ENCODE data around the gene RAB11A.

- TF ChIP-seq EZH2 (IDR thresholded peaks at IDR 0.05) (no peak), EZH2phosphoT487 (IDR thresholded peaks at IDR 0.05) (no peak)
- TF ChIP-seq, protein P1, sequence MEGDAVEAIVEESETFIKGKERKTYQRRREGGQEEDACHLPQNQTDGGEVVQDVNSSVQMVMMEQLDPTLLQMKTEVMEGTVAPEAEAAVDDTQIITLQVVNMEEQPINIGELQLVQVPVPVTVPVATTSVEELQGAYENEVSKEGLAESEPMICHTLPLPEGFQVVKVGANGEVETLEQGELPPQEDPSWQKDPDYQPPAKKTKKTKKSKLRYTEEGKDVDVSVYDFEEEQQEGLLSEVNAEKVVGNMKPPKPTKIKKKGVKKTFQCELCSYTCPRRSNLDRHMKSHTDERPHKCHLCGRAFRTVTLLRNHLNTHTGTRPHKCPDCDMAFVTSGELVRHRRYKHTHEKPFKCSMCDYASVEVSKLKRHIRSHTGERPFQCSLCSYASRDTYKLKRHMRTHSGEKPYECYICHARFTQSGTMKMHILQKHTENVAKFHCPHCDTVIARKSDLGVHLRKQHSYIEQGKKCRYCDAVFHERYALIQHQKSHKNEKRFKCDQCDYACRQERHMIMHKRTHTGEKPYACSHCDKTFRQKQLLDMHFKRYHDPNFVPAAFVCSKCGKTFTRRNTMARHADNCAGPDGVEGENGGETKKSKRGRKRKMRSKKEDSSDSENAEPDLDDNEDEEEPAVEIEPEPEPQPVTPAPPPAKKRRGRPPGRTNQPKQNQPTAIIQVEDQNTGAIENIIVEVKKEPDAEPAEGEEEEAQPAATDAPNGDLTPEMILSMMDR (IDR thresholded peaks at IDR 0.05), result no peak
Observed at GRCh38 chr15:65908876-65909275, 39.6 kb downstream of the RAB11A start.

Data from neural progenitor cell (in vitro differentiated cells).